GM19240 (cell line): Measurements from ENCODE around the gene ASCL1.

Experiments used
- DNase-seq: peaks from one replicate; pipeline ENCODE4 v3.0.0; 2011; ENCODE audit warnings: low spot score; ENCODE audit not compliant: insufficient read length

The ASCL1 gene

DNA sequence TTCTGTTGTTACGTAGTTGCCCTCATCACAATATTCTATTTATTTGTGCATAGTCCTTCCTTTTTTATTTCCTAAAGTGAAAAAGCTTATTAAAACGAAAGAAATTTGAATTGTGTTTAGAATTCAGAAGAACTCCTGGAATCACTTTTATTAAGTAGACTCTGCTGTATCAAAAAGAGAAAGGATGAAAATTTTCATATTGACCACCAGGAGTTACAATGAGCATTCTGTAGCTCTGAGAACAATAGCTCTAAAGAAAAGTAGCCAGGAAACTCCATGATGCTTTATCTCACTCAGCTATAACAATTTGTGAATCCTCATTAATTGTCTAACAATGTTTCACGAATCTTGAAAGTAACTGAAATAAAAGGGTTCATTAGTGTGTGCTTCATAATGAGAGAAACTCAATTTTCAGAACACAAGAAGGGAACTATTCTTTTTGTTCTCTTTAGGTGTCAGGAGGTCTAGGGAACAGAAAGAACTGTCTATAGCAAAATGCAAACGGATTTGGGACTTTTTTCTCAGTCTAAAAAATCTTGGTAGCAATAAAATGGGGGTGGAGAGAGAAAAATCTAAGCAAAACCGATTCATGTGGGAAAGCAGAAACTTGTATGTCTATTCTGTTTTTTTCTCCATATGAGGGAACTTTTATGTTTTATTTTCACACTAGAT lies 19.3 kb downstream of the ASCL1 start:
- DNase-seq, result no peak

DNA sequence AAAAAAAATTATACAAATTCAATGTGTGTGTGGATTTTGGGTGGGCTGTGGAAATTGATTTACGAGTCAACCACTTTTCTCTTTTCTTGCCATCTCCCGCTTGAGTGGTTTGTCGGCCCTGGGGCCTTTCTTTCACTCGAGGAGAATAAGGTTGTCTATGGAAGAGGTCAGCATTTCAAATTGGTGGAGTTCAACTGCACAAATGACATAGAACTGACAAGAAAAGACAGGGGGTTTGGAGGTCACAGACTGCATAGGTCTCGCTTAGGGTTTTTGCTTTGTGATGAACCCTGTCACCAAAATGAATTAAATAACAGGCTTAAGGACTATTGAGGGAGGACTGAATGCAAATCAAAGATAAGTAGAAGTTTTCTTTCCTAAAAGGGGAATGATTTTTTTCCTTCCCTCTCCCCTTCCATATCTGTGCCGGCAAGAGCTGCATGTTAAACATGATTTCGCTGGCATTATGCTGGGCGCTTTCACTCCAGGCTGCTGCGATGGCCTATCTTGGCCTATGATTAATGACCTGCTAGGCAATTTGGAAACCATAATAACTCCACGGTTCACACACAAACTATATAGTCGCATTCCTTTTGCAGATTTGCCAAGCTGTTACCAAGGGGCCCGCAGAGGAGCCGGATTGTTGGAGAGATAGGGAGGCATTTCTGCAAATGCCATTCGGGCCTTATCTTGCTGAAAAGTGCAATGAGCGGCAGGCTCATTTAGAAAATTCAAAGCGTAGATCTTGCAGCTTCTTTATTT lies 20.7 kb downstream of the ASCL1 start:
- DNase-seq, result no peak

DNA sequence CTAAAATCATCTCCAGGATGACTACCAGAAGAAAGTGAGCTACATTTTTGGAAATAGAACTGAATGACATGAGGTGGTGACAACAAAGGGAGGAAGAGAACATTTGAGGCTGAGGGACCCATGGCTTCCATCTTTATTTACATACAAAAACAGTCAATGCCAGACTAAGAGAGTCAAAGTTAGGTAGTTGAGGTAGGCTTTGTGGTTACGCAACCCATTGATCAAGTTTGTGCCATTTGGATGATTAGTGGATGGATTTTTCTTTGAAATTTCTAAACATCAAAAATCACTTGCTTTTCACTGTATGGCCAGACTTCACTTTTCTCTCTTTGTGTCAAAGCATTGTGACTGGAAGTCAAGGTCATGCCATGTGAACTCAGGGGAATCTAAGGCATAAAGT lies 22.9 kb downstream of the ASCL1 start:
- DNase-seq, result no peak

DNA sequence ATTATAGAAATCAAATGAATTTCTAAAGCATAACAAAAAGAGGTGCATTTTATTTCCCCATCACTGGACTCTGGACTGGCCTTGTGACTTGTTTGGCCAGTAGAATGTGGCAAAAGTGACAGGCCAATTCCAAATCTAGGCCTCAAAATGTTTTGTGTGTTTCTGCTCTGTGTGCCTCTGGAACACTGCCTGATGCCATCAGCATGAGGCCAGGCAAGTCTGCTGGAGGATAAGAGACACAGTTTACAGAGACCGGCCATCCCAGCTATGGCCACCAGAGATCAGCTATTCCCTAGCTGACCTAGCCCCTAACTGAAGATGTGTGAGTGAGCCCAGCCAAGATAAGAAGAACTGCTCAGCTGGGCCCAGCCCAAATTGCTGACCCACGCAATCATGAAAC lies 32.9 kb downstream of the ASCL1 start:
- DNase-seq, result no peak

GRCh38 chr12:102992297-102992696 lies 34.8 kb downstream of the ASCL1 start:
- DNase-seq, result no peak

GRCh38 chr12:102992720-102993119 lies 35.2 kb downstream of the ASCL1 start:
- no peak for DNase-seq

DNA sequence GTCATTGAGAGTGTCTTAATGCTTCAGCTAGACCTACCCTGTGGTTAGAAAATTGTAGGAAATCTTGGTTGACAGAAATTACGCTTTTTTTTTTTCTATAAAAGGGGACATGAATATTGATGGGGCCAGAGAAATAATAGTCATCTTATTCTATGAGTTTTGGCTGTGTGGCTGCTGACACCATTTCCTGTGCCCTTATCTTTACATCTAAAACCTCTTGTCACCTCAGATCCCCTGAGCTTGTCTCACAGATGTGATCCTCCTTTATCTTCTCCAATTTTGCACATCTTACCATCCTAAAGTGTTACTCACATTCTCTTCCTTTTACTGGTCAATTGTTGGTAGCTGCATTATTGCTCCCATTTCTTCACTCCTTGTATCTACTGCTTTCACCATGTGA lies 36.1 kb downstream of the ASCL1 start:
- no peak for DNase-seq

- DNase-seq, result no peak
Measured at GRCh38 chr12:102995372-102995771, 37.9 kb downstream of the ASCL1 start.
